Raji (cell line): ENCODE measurements around the gene ITFG1.

Source experiments
- POLR2A ChIP-seq: IDR thresholded peaks from 2 replicates; pipeline ENCODE4 v1.6.1; 2011; ENCODE audit warnings: low read depth, low read length, control low read depth; ENCODE audit not compliant: insufficient read depth

Gene ITFG1

DNA sequence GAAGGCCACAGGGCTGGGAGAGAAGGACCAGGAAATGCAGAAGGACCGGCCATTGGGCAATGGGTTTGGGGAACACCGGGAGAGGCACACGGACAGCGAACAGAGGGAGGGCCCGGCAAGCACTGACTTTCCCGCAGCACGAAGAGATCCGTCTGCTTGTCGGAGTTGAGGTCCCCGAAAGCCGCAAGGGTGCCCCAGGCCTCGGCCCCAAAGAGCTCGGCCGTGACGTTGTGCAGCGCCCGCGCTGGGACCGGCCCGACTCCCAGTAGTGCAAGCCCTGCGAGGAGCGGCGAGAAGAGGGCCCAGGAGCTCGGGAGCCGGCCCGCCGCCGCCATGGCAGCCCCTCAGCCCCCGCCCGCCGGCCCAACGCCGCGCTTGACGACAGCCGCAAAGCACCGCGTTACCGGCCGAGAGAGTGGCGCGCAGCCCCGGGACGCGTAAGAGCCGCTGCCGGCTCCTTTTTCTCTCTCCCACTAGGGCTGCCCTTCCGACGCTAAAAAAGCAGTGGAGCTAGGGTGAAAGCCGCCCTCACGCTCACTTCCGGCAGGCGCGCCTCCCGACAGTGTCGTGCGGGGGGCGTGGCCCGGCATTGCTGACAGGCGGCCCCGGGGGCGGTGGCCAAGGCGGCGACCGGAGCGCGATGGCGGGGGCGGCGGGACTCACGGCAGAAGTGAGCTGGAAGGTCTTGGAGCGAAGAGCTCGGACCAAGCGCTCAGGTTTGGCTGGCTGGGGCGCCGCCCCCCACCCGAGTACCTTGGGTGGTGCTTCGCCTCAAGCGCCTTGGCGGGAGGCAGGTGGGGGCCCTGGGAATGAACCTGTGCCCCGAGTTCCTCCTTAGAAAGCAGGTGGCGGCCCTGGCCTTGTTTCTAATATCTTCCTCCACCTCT, at the start of gene ITFG1, which contains the start of gene PHKB:
Gene ITFG1, minus strand, starts transcription at position 353 of the 887 bp plus-strand sequence. Its CDS starts 18 bp downstream, at position 335.
Gene PHKB, plus strand, starts transcription at position 621 of the 887 bp plus-strand sequence. Its CDS starts 20 bp downstream, at position 641.
- TF ChIP-seq POLR2A = peak; percentile 74

DNA sequence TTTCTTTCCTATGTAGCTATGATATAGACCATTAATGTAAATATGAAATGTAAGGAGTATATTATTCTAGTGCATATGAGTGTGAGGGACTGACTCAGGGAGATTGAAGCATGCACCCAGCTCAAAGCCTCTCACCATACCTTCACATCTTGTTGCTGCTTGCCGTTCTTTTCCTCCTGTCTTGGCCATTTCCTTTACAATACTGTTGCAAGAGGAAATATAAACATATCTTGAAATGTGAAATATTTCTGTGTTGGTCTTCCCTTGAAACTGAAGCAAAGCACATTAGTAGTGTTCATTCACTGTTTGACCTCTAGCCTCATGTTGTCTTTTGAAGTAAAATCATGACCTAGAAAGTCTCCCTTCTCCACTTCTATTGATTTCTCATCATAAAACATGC, 46.8 kb upstream of the ITFG1 start:
- no peak for TF ChIP-seq POLR2A

DNA sequence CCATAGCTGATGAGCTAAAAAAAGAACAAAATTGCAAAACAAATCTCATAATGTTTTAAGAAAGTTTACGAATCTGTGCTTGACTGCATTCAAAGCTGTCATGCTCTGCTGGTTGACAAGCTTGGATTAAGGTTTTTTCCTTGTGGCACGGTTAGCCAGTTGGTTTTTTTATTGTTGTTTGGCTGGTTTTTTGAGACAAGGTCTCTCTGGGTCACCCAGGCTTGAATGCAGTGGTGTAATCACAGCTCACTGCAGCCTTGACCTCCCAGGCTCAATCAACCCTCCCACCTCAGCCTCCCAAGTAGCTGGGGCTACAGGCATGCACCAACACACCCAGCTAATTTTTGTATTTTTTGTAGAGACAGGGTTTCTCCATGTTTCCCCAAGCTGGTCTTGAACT, 45.9 kb upstream of the ITFG1 start:
- TF ChIP-seq POLR2A = no peak

DNA sequence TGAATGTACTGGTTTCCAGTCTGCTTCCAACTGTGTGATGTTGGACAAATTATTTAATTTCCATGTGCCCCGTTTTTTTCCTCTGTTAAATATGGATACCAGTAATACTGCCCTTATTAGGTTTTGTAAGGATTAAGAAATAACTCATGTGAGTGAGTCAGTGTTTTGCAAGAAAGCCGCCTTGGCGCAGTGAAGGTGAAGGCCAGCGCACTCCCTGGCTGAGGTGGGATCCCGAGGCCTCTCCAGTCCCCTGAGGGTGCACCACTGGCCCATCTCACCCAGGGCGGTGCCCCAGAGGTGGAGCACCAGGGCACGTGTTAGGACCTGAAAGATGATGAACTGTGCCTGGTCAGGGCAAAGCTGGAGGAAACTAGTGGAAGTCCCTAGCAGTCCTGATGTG, 43.7 kb upstream of the ITFG1 start:
- no peak for TF ChIP-seq POLR2A

DNA sequence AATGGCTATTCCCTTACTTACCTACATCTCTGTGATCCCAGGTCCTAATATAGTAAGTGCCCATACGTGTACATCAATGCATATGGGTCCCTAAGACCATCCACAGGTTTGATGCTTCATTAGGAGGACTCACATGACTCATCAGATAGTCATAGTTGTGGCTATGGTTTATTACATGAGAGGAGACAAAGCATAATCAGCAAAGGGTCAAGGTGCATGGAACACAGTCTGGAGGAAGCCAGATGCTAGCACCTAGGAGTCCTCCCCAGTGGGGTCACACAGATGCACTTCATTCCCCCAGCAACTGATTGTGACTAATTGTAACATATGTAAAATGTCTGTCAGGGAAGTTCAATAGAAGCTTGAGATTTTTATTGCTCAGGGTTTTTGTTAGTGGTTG, 43.1 kb upstream of the ITFG1 start:
- no peak for TF ChIP-seq POLR2A

DNA sequence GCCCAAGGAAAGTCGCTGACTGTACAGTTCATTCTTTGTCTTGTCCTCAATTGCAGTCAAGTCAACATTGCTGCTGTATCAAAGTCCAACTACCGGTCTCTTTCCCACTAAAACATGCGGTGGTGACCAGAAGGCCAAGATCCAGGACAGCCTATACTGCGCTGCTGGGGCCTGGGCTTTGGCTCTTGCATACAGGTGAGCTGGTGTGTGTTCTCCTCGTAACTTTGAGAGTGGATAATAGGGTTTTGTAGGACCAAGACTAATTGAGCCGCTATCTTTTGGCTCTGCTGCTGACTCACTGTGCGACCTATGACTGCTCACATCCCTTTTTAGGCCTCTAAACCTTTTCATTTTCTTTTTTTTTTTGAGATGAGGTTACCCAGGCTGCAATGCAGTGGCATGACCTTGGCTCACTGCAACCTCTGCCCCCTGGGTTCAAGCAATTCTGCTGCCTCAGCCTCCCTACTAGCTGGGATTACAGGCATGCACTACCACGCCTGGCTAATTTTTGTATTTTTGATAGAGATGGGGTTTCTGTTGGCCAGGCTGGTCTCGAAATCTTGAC, 38.9 kb upstream of the ITFG1 start:
- TF ChIP-seq POLR2A = no peak

DNA sequence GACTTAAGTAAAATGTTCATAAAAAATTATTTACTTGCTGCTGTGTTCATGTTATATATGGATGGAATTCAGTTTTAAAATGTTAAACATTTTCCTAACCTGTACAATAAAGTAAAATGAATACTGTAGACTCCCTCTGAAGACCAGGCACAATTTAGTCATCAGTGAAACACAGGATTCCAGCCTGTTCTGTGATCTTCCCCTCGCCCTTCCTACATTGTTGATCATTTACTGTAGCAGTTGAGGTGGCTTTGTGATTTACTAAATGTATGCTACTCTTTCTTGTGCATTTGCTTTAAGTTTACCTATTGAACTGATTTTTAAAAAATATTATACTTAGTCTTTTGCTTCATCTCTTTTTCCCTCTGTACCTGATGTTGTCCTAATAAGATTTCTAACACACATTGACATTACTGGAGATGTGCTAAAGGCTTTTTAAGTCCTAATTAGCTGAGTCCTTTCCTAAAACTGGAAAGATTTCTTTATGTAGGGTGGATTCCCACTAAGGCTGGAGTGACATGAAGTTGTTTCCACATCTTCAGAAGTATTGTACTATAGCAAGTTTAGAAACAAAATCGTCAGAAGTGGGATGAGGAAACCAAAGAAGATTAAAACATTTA, 38.3 kb upstream of the ITFG1 start:
- TF ChIP-seq POLR2A = no peak

DNA sequence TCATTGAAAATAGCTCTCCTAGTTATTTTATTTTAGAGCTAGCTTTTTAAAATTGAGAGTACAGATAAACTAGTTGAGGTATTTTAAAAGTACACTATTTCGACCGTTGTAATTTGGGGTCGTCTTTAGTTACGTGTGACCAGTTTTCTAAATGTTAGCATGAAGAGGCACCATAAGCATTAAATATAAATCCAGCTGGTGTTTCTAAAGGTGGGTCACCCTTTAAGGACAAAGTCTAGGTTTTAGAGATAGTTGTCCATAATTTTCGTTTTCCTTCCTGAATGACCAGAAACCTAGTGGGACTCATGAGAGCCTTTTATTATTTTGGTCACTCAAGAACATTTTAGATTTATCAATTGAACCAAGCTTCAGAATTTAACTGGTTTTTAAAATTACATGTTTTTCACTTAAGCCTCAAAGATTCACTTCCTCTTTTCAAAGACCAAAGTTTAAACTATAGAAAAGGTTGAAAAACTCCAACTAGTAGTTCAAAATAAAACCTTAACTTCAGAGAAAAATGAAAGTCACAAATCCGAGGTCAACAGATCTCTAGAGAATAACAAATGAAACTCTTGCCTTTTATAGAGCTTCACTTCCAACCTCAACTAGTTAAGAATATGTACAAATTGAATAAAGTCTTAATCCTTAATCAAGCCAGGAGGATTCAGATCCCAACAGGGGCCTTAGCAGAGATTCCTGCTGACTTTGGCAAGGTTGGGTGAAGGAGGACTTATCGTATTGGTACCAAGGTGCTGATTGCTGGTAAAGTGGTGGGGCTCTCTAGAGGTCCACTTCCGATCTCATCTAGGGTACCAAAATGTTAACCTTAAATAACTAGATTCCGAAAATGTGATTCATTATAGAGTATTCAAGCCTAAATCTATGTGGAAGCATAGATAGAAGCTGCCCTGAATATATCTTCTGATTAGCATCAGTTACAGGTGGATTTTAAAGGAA, 32.8 kb upstream of the ITFG1 start:
- no peak for TF ChIP-seq POLR2A

DNA sequence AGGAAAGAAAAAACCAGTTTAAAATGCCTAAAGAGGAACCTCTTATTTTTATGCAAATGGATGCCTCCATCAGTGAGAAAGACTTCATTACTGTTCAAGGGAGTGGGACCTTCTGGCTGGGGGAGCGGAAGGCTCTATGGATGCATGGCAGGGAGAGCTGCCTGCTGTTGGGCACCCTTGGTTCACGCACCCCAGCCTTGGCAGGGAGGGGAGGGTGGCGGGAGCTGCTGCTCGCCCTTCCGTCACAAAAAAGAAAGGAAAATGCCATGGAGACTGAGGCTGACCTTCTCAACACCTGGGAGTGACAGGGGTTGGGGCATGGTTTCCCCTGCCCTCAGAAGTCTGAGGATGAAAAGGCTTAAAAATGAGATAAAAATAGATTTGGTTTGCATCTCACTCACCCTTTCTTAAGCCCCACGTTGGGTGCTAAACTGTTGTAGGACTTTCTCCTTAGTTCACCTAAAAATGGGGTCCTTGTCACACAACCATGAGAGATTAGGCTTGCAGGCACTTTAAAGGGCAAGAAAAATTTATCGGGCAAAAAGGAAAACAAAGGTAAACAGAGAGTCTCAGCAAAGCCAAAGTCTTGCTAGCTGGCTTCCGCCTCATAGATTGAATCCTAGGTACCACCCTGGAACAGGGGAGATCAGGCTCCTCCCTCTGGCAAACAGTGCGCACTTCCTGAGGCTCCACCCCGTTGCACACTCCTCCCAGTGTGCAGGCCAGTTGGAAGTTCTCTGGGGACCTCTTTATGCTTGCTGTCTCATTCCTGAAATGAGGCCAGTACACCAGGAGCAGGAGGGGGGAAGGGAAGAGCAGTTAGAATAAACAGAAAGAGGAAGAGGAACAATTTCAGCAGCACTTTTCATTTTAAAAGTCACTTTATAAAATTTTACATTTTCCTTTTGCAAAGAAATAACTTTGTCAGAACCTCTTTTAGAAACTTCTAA, 31.8 kb upstream of the ITFG1 start:
- TF ChIP-seq POLR2A = peak; percentile 59

DNA sequence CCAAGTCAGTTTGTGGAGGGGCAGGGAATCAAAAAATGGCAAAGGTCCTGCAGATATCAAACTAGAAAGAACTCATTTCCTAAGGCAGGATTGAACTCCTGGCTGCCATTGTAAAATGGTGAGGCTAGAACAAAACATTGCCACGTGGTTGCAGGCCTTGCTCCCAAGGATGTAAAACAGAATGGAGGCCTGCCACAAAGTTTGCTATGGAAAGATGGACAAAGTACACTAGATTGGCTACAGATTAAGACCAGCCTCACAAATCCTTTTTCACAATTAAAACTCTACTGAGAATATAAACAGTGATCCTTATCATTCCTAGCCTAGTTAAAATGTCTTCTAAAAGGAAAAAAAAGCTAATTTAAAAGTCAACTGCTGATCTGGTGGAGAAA, 31.2 kb upstream of the ITFG1 start:
- no peak for TF ChIP-seq POLR2A

DNA sequence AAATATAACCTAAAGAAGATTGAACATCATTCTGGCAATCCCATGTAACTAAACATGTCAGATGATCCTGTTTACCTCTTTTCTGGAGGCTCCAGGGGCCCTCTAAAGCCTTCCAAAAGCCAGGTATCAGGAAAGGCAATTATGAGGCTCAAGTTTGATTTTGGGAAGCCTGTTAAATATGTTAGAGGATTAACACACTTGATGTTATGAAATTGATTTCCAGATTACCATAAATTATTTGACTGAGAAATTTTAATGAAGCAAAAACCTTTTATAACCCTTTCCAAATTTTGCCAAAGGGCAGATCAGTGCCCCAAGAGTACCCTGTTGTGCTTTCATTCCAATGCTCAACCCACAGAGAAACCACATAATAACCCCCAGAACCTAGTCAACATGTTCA, 29.6 kb upstream of the ITFG1 start:
- TF ChIP-seq POLR2A = no peak

DNA sequence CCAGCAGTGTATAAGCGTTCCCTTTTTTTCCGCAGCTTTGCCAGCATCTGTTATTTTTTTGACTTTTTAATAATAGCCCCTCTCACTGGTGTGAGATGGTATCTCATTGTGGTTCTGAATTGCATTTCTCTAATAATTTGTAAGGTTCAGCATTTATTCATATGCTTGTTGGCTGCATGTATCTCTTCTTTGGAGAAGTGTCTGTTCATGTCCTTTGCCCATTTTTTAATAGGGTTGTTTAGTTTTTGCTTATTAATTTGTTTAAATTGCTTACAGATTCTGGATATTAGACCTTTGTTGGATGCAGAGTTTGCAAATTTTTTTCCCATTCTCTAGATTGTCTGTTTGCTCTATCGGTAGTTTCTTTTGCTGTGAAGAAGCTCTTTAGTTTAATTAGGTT, 27.2 kb upstream of the ITFG1 start:
- TF ChIP-seq POLR2A = no peak

DNA sequence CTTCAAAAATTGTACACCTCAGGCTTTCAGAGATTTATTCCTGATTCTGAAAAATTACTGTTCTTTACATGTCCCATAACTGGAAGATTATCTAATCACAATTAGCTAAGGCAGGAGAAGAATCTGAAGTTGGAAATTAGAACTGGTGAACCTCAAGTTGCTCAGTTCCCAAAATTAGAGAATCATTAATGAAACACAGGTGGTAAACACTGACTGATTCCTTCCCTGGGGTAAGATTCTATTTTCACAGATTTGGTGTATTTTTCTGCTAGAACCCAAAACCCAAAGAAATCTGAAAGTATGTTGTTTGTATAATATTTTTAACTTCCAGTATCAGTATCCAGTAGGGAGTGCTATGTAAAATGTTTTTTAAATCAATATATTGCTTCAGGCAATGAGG, 26.0 kb upstream of the ITFG1 start:
- no peak for TF ChIP-seq POLR2A

DNA sequence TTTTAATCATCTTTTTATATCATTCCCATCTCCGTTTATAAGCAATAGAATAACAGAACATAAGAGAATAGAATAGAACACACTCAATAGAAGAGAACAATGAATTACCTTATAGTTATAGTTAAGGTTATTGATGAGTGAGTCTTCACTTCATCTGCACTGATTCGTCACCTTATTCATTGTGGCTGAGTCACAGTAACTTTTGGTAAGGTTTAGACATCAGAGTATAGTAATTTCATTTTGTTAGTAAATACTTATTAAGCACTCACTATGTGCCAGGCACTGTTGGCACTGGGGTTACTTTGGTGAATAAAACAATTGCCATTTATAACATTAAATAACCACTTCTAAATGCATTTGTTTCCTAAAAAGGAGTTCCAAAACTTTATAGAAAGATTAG, 22.8 kb upstream of the ITFG1 start:
- TF ChIP-seq POLR2A = no peak

DNA sequence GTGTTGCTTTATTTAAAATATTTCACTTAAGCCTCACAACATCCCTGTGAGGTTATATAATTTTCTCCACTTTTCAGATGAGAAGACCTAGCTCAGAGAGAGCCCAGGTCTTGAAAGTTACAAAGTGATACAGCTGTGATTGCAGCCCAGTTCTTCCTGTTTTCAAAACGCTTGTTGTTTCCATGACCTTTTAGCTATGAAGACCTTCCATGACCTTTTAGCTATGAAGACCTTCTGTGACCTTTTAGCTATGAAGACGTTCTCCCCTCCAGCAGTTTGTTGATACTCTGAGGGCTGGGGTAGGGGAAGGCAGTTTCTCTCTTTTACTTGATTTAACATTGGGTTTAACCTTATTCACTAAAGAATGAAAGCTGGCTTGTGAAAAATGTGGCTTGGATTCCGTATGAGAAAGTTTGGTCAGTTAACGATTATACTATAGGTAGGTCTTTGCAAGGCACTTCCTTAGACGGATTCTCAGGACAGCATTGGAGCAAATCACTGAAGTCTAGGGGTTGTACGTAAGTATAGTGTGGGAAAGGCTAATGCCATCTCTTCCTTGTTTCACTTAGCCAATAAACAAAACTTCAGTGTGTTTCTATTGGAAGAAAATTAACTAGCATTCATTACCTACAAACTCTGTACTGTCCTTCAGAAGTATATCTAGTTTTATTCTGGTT, 21.0 kb upstream of the ITFG1 start:
- no peak for TF ChIP-seq POLR2A
